Epithelial cell of prostate (primary cell): ENCODE results near the gene SAXO2.
"Not testable (repeated sequence)": the region's sequence is repeated elsewhere in the genome, so short reads cannot be mapped to it uniquely, and the experiment has no call there.

Experiments used
- DNase-seq: peaks from one replicate; pipeline ENCODE4 v3.0.0-alpha.2; 2011; ENCODE audit warnings: low read depth, low spot score
- H3K27ac ChIP-seq: fragments of 450-650 bp; 2 replicates; pipeline ENCODE4 v1.5.1; 2017; ENCODE audit warnings: mild to moderate bottlenecking

Gene SAXO2

GRCh38 chr15:82331576-82332304, 69.1 kb downstream of the SAXO2 start:
- DNase-seq, H3K27ac ChIP-seq: not testable (repeated sequence)

GRCh38 chr15:82332711-82333602, 70.3 kb downstream of the SAXO2 start:
- DNase-seq, H3K27ac ChIP-seq: not testable (repeated sequence)

- DNase-seq, H3K27ac ChIP-seq: not testable (repeated sequence)
Observed at GRCh38 chr15:82333603-82334553, 71.3 kb downstream of the SAXO2 start.
